GM12878 (cell line): Measurements from ENCODE around the gene RNF121. TPM values are rescaled to one million over a fixed set of nuclear protein-coding genes. Genes with fewer than 3 reads are reported as not detected.

Experiments used
- JUND ChIP-seq: IDR thresholded peaks from 2 replicates; pipeline ENCODE4 v1.6.1; 2012; ENCODE audit warnings: low read depth, mild to moderate bottlenecking, low read length, improper control_type of control experiment, moderate library complexity
- TBL1XR1 ChIP-seq: IDR thresholded peaks from 2 replicates; pipeline ENCODE4 v1.6.1; 2012; ENCODE audit warnings: low read depth, low read length, improper control_type of control experiment
- TCF12 ChIP-seq: IDR thresholded peaks from 2 replicates; pipeline ENCODE4 v1.6.1; 2011; ENCODE audit warnings: low read depth, mild to moderate bottlenecking, low read length
- ZNF622 ChIP-seq: fragments of 450-650 bp; IDR thresholded peaks from 2 replicates; pipeline ENCODE4 v1.6.1; 2017; ENCODE audit warnings: mild to moderate bottlenecking, inconsistent platforms
- polyA plus RNA-seq, 11 experiments: library from polyadenylated mRNA; depleted of rRNA in 4 of 11; unstranded in 6 of 11; stranded (reverse) in 5 of 11; fragments of >200 nt; fragmentation: Nextera tagmentation in 4 of 11; fragmentation: Illumina TruSeq in 1 of 11; extraction: Ambion mirVana in 4 of 11; extraction: Trizol in 1 of 11; gene quantifications; 1 replicate in 1 of 11; 2 replicates in 10 of 11; pipeline versions ENCODE4 v1.2.1 to v1.2.3, GENCODE V29; 2011 to 2016; ENCODE audit warnings: inconsistent platforms in 2 of 11, missing spikeins in 2 of 11, low read depth in 1 of 11
- total RNA-seq, 4 experiments: library from RNA; depleted of rRNA in 3 of 4; stranded (reverse); fragments of >200 nt in 3 of 4; fragmentation: Illumina TruSeq in 1 of 4; extraction: Trizol in 1 of 4; gene quantifications; 2 replicates each; pipeline versions ENCODE4 v1.2.1 to v1.2.3, GENCODE V29; 2013 to 2021
- TF ChIP-seq, protein P1 (sequence below): fragments of 450-650 bp; formaldehyde crosslinking; IDR thresholded peaks from 2 replicates; pipeline ENCODE4 v1.4.0; 2020; ENCODE audit warnings: mild to moderate bottlenecking, moderate library complexity
- TF ChIP-seq, protein P2 (sequence below): fragments of 450-650 bp; IDR thresholded peaks from 2 replicates; pipeline ENCODE4 v1.6.1; 2017; ENCODE audit warnings: antibody characterized with exemption, mild to moderate bottlenecking, moderate library complexity
- TF ChIP-seq, protein P3 (sequence below): fragments of 450-650 bp; formaldehyde crosslinking; IDR thresholded peaks from 2 replicates; pipeline ENCODE4 v1.5.0; 2022; ENCODE audit warnings: mild to moderate bottlenecking, missing genetic modification characterization

Gene RNF121
- total and polyA plus RNA-seq, 10 of the 15 experiments (the other 5 are each of a cell fraction or from before 2014, with no cell fraction given): 8.6 to 73.7 (median 32.7) TPM

DNA sequence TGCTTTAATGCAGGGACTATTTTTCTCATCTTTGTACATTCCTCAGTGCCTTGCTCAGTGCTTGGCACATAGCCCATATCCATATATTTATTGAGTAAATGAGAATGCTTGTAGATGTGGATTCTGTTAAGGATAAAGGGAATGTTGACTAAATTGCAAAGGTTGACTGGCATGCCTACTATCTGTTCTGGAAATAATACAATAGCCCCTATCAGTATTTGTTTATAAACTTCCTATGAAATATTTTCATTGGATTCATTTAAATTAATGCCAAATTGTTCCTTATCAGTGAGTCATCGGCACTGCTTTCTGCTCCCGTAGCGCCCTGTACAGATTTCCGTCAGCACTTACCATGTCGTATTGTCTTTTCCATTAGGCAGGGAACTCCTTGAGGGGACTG, 8.0 kb downstream of the RNF121 start (continued):
- TF ChIP-seq, protein P1, sequence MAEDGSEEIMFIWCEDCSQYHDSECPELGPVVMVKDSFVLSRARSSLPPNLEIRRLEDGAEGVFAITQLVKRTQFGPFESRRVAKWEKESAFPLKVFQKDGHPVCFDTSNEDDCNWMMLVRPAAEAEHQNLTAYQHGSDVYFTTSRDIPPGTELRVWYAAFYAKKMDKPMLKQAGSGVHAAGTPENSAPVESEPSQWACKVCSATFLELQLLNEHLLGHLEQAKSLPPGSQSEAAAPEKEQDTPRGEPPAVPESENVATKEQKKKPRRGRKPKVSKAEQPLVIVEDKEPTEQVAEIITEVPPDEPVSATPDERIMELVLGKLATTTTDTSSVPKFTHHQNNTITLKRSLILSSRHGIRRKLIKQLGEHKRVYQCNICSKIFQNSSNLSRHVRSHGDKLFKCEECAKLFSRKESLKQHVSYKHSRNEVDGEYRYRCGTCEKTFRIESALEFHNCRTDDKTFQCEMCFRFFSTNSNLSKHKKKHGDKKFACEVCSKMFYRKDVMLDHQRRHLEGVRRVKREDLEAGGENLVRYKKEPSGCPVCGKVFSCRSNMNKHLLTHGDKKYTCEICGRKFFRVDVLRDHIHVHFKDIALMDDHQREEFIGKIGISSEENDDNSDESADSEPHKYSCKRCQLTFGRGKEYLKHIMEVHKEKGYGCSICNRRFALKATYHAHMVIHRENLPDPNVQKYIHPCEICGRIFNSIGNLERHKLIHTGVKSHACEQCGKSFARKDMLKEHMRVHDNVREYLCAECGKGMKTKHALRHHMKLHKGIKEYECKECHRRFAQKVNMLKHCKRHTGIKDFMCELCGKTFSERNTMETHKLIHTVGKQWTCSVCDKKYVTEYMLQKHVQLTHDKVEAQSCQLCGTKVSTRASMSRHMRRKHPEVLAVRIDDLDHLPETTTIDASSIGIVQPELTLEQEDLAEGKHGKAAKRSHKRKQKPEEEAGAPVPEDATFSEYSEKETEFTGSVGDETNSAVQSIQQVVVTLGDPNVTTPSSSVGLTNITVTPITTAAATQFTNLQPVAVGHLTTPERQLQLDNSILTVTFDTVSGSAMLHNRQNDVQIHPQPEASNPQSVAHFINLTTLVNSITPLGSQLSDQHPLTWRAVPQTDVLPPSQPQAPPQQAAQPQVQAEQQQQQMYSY (CRISPR knock-in tag): no peak
- no peak for TF ChIP-seq ZNF622
- no peak for TF ChIP-seq TBL1XR1
- TF ChIP-seq, protein P2, sequence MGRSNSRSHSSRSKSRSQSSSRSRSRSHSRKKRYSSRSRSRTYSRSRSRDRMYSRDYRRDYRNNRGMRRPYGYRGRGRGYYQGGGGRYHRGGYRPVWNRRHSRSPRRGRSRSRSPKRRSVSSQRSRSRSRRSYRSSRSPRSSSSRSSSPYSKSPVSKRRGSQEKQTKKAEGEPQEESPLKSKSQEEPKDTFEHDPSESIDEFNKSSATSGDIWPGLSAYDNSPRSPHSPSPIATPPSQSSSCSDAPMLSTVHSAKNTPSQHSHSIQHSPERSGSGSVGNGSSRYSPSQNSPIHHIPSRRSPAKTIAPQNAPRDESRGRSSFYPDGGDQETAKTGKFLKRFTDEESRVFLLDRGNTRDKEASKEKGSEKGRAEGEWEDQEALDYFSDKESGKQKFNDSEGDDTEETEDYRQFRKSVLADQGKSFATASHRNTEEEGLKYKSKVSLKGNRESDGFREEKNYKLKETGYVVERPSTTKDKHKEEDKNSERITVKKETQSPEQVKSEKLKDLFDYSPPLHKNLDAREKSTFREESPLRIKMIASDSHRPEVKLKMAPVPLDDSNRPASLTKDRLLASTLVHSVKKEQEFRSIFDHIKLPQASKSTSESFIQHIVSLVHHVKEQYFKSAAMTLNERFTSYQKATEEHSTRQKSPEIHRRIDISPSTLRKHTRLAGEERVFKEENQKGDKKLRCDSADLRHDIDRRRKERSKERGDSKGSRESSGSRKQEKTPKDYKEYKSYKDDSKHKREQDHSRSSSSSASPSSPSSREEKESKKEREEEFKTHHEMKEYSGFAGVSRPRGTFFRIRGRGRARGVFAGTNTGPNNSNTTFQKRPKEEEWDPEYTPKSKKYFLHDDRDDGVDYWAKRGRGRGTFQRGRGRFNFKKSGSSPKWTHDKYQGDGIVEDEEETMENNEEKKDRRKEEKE: no peak
- no peak for TF ChIP-seq JUND
- no peak for TF ChIP-seq TCF12
- TF ChIP-seq, protein P3, sequence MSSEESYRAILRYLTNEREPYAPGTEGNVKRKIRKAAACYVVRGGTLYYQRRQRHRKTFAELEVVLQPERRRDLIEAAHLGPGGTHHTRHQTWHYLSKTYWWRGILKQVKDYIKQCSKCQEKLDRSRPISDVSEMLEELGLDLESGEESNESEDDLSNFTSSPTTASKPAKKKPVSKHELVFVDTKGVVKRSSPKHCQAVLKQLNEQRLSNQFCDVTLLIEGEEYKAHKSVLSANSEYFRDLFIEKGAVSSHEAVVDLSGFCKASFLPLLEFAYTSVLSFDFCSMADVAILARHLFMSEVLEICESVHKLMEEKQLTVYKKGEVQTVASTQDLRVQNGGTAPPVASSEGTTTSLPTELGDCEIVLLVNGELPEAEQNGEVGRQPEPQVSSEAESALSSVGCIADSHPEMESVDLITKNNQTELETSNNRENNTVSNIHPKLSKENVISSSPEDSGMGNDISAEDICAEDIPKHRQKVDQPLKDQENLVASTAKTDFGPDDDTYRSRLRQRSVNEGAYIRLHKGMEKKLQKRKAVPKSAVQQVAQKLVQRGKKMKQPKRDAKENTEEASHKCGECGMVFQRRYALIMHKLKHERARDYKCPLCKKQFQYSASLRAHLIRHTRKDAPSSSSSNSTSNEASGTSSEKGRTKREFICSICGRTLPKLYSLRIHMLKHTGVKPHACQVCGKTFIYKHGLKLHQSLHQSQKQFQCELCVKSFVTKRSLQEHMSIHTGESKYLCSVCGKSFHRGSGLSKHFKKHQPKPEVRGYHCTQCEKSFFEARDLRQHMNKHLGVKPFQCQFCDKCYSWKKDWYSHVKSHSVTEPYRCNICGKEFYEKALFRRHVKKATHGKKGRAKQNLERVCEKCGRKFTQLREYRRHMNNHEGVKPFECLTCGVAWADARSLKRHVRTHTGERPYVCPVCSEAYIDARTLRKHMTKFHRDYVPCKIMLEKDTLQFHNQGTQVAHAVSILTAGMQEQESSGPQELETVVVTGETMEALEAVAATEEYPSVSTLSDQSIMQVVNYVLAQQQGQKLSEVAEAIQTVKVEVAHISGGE (CRISPR knock-in tag): no peak
